ENCODE results near the gene MAML2.

Gene MAML2

DNA sequence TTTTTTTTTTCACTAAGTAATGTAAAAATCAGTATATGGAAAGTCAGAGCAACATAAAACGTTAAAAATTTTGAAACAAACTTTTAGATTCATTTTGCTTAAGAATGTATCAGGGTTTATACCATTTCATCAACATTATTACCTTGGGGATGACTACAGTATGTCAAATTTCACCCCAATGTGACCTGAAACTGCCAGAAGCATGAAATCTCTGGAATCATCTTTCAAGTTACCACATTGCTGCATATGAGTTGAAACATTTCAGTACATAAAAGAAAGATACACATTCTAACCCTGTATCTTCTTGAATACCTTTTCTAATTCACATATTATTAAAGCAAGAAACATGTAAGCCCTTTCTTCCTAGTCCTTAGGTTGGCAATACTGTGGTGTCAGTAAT lies 32.8 kb downstream of the MAML2 start:
- no peak overlapping the region for H3K27ac ChIP-seq (replicated peaks)
- H3K4me3 ChIP-seq (replicated peaks; ENCODE audit: insufficient read depth, low read length): no peak overlapping the region
- no peak for DNase-seq (ENCODE audit: low read depth in 1 of 2, low spot score in 1 of 2)
- TF ChIP-seq, protein P1, sequence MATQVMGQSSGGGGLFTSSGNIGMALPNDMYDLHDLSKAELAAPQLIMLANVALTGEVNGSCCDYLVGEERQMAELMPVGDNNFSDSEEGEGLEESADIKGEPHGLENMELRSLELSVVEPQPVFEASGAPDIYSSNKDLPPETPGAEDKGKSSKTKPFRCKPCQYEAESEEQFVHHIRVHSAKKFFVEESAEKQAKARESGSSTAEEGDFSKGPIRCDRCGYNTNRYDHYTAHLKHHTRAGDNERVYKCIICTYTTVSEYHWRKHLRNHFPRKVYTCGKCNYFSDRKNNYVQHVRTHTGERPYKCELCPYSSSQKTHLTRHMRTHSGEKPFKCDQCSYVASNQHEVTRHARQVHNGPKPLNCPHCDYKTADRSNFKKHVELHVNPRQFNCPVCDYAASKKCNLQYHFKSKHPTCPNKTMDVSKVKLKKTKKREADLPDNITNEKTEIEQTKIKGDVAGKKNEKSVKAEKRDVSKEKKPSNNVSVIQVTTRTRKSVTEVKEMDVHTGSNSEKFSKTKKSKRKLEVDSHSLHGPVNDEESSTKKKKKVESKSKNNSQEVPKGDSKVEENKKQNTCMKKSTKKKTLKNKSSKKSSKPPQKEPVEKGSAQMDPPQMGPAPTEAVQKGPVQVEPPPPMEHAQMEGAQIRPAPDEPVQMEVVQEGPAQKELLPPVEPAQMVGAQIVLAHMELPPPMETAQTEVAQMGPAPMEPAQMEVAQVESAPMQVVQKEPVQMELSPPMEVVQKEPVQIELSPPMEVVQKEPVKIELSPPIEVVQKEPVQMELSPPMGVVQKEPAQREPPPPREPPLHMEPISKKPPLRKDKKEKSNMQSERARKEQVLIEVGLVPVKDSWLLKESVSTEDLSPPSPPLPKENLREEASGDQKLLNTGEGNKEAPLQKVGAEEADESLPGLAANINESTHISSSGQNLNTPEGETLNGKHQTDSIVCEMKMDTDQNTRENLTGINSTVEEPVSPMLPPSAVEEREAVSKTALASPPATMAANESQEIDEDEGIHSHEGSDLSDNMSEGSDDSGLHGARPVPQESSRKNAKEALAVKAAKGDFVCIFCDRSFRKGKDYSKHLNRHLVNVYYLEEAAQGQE (IDR thresholded peaks at IDR 0.05; ENCODE audit: insufficient replicate concordance, low read depth): no peak
- TF ChIP-seq POLR2AphosphoS5 (IDR thresholded peaks at IDR 0.05; ENCODE audit: low read depth): no peak
- TF ChIP-seq, protein P2, sequence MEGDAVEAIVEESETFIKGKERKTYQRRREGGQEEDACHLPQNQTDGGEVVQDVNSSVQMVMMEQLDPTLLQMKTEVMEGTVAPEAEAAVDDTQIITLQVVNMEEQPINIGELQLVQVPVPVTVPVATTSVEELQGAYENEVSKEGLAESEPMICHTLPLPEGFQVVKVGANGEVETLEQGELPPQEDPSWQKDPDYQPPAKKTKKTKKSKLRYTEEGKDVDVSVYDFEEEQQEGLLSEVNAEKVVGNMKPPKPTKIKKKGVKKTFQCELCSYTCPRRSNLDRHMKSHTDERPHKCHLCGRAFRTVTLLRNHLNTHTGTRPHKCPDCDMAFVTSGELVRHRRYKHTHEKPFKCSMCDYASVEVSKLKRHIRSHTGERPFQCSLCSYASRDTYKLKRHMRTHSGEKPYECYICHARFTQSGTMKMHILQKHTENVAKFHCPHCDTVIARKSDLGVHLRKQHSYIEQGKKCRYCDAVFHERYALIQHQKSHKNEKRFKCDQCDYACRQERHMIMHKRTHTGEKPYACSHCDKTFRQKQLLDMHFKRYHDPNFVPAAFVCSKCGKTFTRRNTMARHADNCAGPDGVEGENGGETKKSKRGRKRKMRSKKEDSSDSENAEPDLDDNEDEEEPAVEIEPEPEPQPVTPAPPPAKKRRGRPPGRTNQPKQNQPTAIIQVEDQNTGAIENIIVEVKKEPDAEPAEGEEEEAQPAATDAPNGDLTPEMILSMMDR (IDR thresholded peaks at IDR 0.05; ENCODE audit: insufficient read depth, low read length): no peak
- no peak for TF ChIP-seq SPI1 (IDR thresholded peaks at IDR 0.05; ENCODE audit: borderline replicate concordance, low read depth)
- TF ChIP-seq GABPA (IDR thresholded peaks at IDR 0.05; ENCODE audit: low read depth): no peak
- H3K27me3 ChIP-seq (ENCODE audit: insufficient read depth, poor library complexity, severe bottlenecking): no peaks in the 10 kb centered on the region

DNA sequence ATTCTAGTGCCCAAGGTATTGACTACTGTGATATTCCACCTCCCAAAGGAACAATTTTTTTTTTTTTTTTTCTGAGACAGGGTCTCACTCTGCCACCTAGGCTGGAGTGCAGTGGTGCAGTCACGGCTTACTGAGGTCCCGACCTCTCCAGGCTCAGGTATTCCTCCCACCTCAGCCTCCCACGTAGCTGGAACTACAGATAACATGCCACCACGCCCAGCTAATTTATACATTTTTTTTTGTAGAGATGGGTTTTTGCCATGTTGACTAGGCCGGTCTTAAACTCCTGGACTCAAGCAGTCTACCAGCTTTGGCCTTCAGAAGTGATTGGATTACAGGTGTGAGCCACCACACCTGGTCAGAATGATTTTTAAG lies 33.4 kb downstream of the MAML2 start:
- Histone ChIP-seq H3K27me3 (ENCODE audit: insufficient read depth, poor library complexity, severe bottlenecking) (no peaks in the 10 kb centered on the region), H3K4me3 (replicated peaks; ENCODE audit: insufficient read depth, low read length) (no peak overlapping the region), H3K27ac (replicated peaks) (no peak overlapping the region)
- no peak for DNase-seq (ENCODE audit: low read depth in 1 of 2, low spot score in 1 of 2)
- TF ChIP-seq POLR2AphosphoS5 (IDR thresholded peaks at IDR 0.05; ENCODE audit: low read depth): no peak
- TF ChIP-seq, protein P2 (IDR thresholded peaks at IDR 0.05; ENCODE audit: insufficient read depth, low read length): no peak
- TF ChIP-seq, protein P1 (IDR thresholded peaks at IDR 0.05; ENCODE audit: insufficient replicate concordance, low read depth): no peak
- TF ChIP-seq SPI1 (IDR thresholded peaks at IDR 0.05; ENCODE audit: borderline replicate concordance, low read depth): no peak
- TF ChIP-seq GABPA (IDR thresholded peaks at IDR 0.05; ENCODE audit: low read depth): no peak

DNA sequence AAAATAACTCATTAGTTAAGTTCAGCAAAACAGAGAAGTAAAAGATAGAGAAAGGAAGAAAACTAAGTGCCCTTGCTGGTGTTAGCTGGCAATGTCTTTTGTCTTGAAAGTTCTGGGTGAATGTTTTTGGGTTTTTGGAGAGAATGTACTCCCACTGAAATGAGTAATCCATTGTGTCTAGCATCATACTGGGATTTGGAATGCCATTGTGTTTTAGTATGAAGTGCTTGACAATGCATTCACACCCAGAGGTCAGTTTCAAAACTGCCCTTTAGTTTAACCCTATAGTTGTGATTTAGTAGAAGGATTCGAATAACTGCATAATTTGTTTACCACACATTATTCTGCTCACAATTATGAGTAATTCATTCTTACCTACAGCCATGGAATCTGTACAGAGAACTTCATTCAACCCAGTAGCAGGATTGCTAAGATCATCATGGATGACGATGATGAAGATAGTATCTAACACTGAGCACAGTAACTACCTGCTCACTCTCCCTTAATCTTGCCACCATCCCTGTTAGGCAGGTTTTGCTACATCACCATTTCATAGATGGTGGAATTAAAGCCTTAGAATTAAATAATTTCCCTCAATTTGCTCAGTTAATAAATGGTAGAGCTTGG lies 33.9 kb downstream of the MAML2 start:
- no peak overlapping the region for H3K4me3 ChIP-seq (replicated peaks; ENCODE audit: insufficient read depth, low read length)
- TF ChIP-seq GABPA (IDR thresholded peaks at IDR 0.05; ENCODE audit: low read depth) (no peak), SPI1 (IDR thresholded peaks at IDR 0.05; ENCODE audit: borderline replicate concordance, low read depth) (no peak), POLR2AphosphoS5 (IDR thresholded peaks at IDR 0.05; ENCODE audit: low read depth) (no peak)
- TF ChIP-seq, protein P2 (IDR thresholded peaks at IDR 0.05; ENCODE audit: insufficient read depth, low read length): no peak
- TF ChIP-seq, protein P1 (IDR thresholded peaks at IDR 0.05; ENCODE audit: insufficient replicate concordance, low read depth): no peak
- no peak overlapping the region for H3K27ac ChIP-seq (replicated peaks)
- H3K27me3 ChIP-seq (ENCODE audit: insufficient read depth, poor library complexity, severe bottlenecking): no peaks in the 10 kb centered on the region
- DNase-seq (ENCODE audit: low read depth in 1 of 2, low spot score in 1 of 2): no peak

All from HL-60 (cell line).